HG03378 (cell line): ENCODE data around the gene RHBDL3.

Experiments
- ATAC-seq: cut with Tn5 transposase; IDR thresholded peaks from one replicate; pipeline ENCODE4 v1.9.1; 2021; ENCODE audit warnings: mild to moderate bottlenecking, moderate library complexity; ENCODE audit not compliant: unreplicated experiment

Gene RHBDL3

DNA sequence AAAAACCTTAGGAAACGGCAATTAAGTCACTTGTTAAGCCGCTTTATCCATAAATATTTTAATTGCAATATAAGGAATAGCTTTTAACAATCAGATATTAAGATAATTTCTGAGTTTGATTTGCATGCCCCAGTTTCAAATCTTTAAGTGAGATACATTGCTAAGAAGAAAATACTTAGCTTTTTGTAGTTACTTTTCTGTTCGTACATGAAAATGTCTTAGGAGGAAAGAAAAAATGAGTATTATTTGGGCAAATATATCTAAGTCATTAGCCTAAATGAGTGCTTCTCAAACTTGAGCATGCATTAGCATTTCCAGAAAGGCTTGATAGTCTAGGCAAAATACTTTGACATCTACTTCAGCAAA, 90.7 kb downstream of the RHBDL3 start:
- ATAC-seq, result no peak

DNA sequence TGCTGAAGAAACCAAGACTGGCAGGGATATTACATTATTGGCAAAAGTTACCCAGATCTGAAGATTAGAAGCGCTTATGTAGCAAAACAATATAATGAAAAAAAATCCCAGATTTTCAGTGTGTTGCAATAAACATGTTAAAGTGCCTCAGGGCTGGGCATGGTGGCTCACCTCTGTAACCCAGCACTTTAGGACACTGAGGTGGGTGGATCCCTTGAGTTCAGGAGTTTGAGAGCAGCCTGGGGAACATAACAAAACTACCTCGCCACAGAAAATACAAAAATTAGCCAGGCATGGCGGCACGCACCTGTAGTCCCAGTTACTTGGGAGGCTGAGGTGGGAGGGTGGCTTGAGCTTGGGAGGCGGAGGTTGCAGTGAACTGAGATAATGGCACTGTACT, 91.1 kb downstream of the RHBDL3 start:
- ATAC-seq, result no peak

DNA sequence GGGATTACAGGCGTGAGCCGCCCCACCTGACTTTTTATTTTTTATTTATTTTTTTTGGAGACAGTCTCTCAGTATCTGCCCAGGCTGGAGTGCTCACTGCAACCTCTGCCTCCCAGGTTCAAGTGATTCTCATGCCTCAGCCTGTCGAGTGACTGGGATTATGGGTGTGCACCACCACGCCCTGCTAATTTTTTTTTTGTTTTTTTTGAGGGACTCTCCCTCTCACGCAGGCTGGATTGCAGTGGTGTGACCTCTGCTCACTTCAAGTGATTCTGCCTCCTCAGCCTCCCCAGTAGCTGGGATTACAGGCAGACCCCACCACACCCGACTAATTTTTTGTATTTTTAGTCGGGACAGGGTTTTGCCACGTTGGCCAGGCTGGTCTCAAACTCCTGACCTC, 92.0 kb downstream of the RHBDL3 start:
- ATAC-seq, result no peak

DNA sequence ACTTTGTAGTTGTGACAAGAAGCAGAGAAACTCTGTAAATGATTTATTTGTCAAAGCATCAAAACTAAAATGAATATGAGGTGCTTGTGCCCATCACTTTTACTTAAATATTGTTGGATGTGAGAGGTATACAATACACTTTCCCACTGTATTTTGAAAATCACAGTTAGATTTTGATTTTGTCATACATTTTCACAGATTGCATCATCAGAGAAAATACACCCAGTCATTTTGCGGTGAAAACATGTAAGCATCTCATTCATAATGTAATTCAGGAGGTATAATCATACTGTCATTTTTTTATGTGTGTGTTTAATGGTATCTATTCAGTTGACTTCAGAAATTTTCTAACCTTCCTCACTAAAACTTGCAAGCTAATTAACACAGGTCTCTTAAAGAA, 95.6 kb downstream of the RHBDL3 start:
- no peak for ATAC-seq

DNA sequence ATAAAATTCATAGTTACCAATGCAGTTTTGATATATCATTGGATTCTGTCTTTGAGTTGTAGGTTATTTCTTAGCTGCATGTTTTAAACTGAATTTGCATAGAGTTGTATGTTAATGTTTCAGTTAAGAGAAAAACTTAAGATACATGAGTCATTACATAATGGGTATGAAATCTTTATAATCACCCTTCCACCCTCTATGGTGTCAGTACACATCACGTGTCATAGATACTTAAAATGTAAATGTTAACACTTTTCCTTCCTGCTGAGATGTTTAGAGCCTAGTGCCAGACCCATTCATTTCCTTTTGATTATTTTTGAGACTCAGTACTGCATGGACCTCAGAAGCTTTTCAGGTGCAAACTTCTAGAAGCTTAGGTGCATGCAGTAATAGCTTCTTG, 104.8 kb downstream of the RHBDL3 start:
- ATAC-seq, result no peak
